Panc1 (cell line): ENCODE data around the gene ROBO1. TPM values are rescaled to one million over a fixed set of nuclear protein-coding genes. Genes with fewer than 3 reads are reported as not detected.

Experiments
- ATAC-seq: fragments of 200-7000 bp; cut with Tn5 transposase; 2 replicates; pipeline ENCODE4 v1.9.1; 2020; ENCODE audit warnings: mild to moderate bottlenecking, moderate library complexity
- BruUV-seq: library from RNA; stranded (reverse); fragments of 400-500 nt; replicated peaks from 2 replicates; lab custom pipeline; 2021; lab: Mats Ljungman, UMichigan
- CTCF ChIA-PET: fragments of 300-600 bp; sonication (Branson Sonifier 250); formaldehyde crosslinking; loops from one replicate; lab custom pipeline; 2022; ENCODE audit warnings: antibody characterized with exemption; lab: Charles Lee
- POLR2A ChIA-PET: fragments of 300-600 bp; sonication (Branson Sonifier 250); formaldehyde crosslinking; loops from one replicate; lab custom pipeline; 2022; ENCODE audit warnings: antibody characterized with exemption; lab: Charles Lee
- DNase-seq: peaks from one replicate; pipeline ENCODE4 v3.0.0-alpha.2; 2010; ENCODE audit warnings: low read depth, low spot score
- H3K27ac ChIP-seq: 2 replicates; pipeline ENCODE4 v1.5.1; 2011; ENCODE audit warnings: mild to moderate bottlenecking, low read length, inconsistent platforms
- H3K27me3 ChIP-seq: fragments of 200-500 bp; sonication (Bioruptor generic); 2 replicates; pipeline ENCODE4 v1.6.0; 2014; ENCODE audit warnings: low read length, inconsistent platforms; ENCODE audit not compliant: control insufficient read depth, insufficient read depth
- H3K36me3 ChIP-seq: fragments of 200-500 bp; sonication (Bioruptor generic); 2 replicates; pipeline ENCODE4 v1.5.1; 2014; ENCODE audit warnings: inconsistent platforms, mild to moderate bottlenecking, low read length, moderate library complexity; ENCODE audit not compliant: control insufficient read depth, insufficient read depth
- H3K4me1 ChIP-seq: 2 replicates; pipeline ENCODE4 v1.5.1; 2011; ENCODE audit warnings: inconsistent platforms, mild to moderate bottlenecking, low read length, moderate library complexity; ENCODE audit not compliant: control insufficient read depth, insufficient read depth
- H3K4me3 ChIP-seq, 2 experiments: 2 replicates each; pipeline ENCODE4 v1.5.1; 2011 to 2012; ENCODE audit warnings: low read depth in 2 of 2, low read length in 2 of 2, mild to moderate bottlenecking in 2 of 2, inconsistent platforms in 1 of 2, moderate library complexity in 1 of 2
- H3K9me3 ChIP-seq: fragments of 200-500 bp; sonication (Bioruptor generic); 2 replicates; pipeline ENCODE4 v1.5.1; 2014; ENCODE audit warnings: low read depth, mild to moderate bottlenecking, inconsistent platforms, low read length, moderate library complexity; ENCODE audit not compliant: control insufficient read depth, insufficient read depth
- CTCF ChIP-seq: fragments of 450-650 bp; IDR thresholded peaks from 2 replicates; pipeline ENCODE4 v1.5.1; 2017; ENCODE audit warnings: mild to moderate bottlenecking
- POLR2AphosphoS5 ChIP-seq: IDR thresholded peaks from 2 replicates; pipeline ENCODE4 v1.6.1; 2012; ENCODE audit warnings: mild to moderate bottlenecking, low read depth, low read length, moderate library complexity
- REST ChIP-seq, 2 experiments: IDR thresholded peaks; 2 replicates each; pipeline ENCODE4 v1.6.1; 2011 to 2012; ENCODE audit warnings: low read depth in 2 of 2, control low read depth in 1 of 2, low read length in 1 of 2, mild to moderate bottlenecking in 1 of 2, moderate library complexity in 1 of 2; ENCODE audit not compliant: insufficient read depth in 1 of 2
- SIN3A ChIP-seq: IDR thresholded peaks from 2 replicates; pipeline ENCODE4 v1.6.1; 2012; ENCODE audit warnings: low read depth, mild to moderate bottlenecking, low read length, moderate library complexity, borderline replicate concordance; ENCODE audit not compliant: insufficient read depth
- TCF7L2 ChIP-seq: IDR thresholded peaks from 2 replicates; pipeline ENCODE4 v1.6.1; 2011; ENCODE audit warnings: mild to moderate bottlenecking, low read depth, low read length, inconsistent platforms
- in situ Hi-C: cut with HindIII; loops from 2 replicates; pipeline ENCODE4 v1.10.0; 2016; ENCODE audit warnings: low sequenced_read_pairs, low pct_unique_long_range_greater_than_20kb
- intact Hi-C: fragments of 100-400 bp; cut with micrococcal nuclease; formaldehyde crosslinking; loops from one replicate; pipeline ENCODE4 v1.10.0; 2022; ENCODE audit not compliant: unreplicated experiment
- total RNA-seq: library from RNA; stranded (reverse); gene quantifications from one replicate; pipeline ENCODE4 v1.2.1, GENCODE V29; 2021; ENCODE audit not compliant: unreplicated experiment

ROBO1 gene
- total RNA-seq, 1 experiment from 2014 or later = 61.6 TPM

- TF ChIP-seq REST (IDR thresholded peaks at IDR 0.05; ENCODE audit: insufficient read depth in 1 of 2, low read depth in 2 of 2, low read length in 1 of 2) (no peak), POLR2AphosphoS5 (no peak), CTCF (no peak), SIN3A (no peak), TCF7L2 (no peak)
- ATAC-seq (no peak), DNase-seq (no peak)
- POLR2A ChIA-PET = no interaction called here
- in situ Hi-C loops (no loop called here), intact Hi-C loops (no loop called here)
- BruUV-seq = no TSS peak
- H3K4me3 ChIP-seq = no peak overlapping the region
- H3K27ac ChIP-seq = no peak overlapping the region
- no peaks in the 10 kb centered on the region for H3K4me1 ChIP-seq
- H3K9me3 ChIP-seq = no peaks in the 10 kb centered on the region
- CTCF ChIA-PET = no interaction called here
- no peaks in the 10 kb centered on the region for H3K36me3 ChIP-seq
- H3K27me3 ChIP-seq = no peaks in the 10 kb centered on the region
These were observed 504.4 kb downstream of the ROBO1 start for GRCh38 chr3:79263423-79263822.

GRCh38 chr3:79258479-79258878 lies 509.3 kb downstream of the ROBO1 start:
- Histone ChIP-seq H3K4me3 (no peak overlapping the region), H3K36me3 (no peaks in the 10 kb centered on the region), H3K4me1 (no peaks in the 10 kb centered on the region), H3K27ac (no peak overlapping the region), H3K9me3 (no peaks in the 10 kb centered on the region), H3K27me3 (no peaks in the 10 kb centered on the region)
- DNase-seq (no peak), ATAC-seq (no peak)
- in situ Hi-C loops (no loop called here), intact Hi-C loops (no loop called here)
- POLR2A ChIA-PET = no interaction called here
- TF ChIP-seq CTCF = no peak
- TF ChIP-seq TCF7L2 = no peak
- no peak for TF ChIP-seq REST (IDR thresholded peaks at IDR 0.05; ENCODE audit: insufficient read depth in 1 of 2, low read depth in 2 of 2, low read length in 1 of 2)
- no peak for TF ChIP-seq POLR2AphosphoS5
- CTCF ChIA-PET = no interaction called here
- BruUV-seq = no TSS peak
